SK-N-SH (cell line): ENCODE data around the gene ABCB9. TPM values are rescaled to one million over a fixed set of nuclear protein-coding genes. Genes with fewer than 3 reads are reported as not detected.

Experiments used
- CTCF ChIA-PET: fragments of 300-600, 350-600 bp; formaldehyde crosslinking; extraction: SDS; loops from one replicate; lab custom pipeline; 2021; lab: Yijun Ruan, JAX
- POLR2A ChIA-PET: fragments of 350-600 bp; sonication (Branson Sonifier 250); formaldehyde crosslinking; extraction: SDS; loops from one replicate; lab custom pipeline; 2020; ENCODE audit warnings: antibody characterized with exemption, inconsistent platforms; lab: Yijun Ruan, JAX
- DNase-seq: peaks from one replicate; pipeline ENCODE4 v3.0.0; 2012
- H2AFZ ChIP-seq: fragments of 200-600 bp; sonication (generic); 2 replicates; pipeline ENCODE4 v1.8.1; 2016; ENCODE audit warnings: antibody characterized with exemption, mild to moderate bottlenecking, low read depth
- H3F3A ChIP-seq: fragments of 200-600 bp; sonication (generic); replicated peaks from 2 replicates; pipeline ENCODE3; 2016; ENCODE audit warnings: antibody characterized with exemption, mild to moderate bottlenecking; ENCODE audit not compliant: insufficient read depth
- H3K27ac ChIP-seq, 2 experiments: fragments of 200-500 bp in 1 of 2; fragments of 200-600 bp in 1 of 2; sonication (Bioruptor generic) in 1 of 2; sonication (generic), shearing (Covaris generic) in 1 of 2; 2 replicates each; pipeline versions ENCODE4 v1.5.1 to v1.6.1; 2014 to 2016; ENCODE audit warnings: low read depth in 2 of 2, inconsistent platforms in 1 of 2, low read length in 1 of 2, mild to moderate bottlenecking in 1 of 2, mixed read lengths in 1 of 2
- H3K27me3 ChIP-seq: fragments of 200-600 bp; sonication (generic), shearing (Covaris generic); 2 replicates; pipeline ENCODE4 v1.6.1; 2016; ENCODE audit warnings: mixed run types; ENCODE audit not compliant: insufficient read depth
- H3K36me3 ChIP-seq, 2 experiments: fragments of 200-500 bp in 1 of 2; fragments of 200-600 bp in 1 of 2; sonication (Bioruptor generic) in 1 of 2; sonication (generic) in 1 of 2; replicated peaks in 1 of 2; 2 replicates each; pipeline versions ENCODE3 to v1.5.1; 2014 to 2016; ENCODE audit warnings: low read length in 1 of 2, mild to moderate bottlenecking in 1 of 2; ENCODE audit not compliant: insufficient read depth in 2 of 2, control insufficient read depth in 1 of 2
- H3K4me1 ChIP-seq, 2 experiments: fragments of 200-500 bp in 1 of 2; fragments of 200-600 bp in 1 of 2; sonication (Bioruptor generic) in 1 of 2; sonication (generic), shearing (Covaris generic) in 1 of 2; 2 replicates each; pipeline versions ENCODE4 v1.5.1 to v1.6.1; 2014 to 2016; ENCODE audit warnings: low read depth in 1 of 2, low read length in 1 of 2, mixed run types in 1 of 2; ENCODE audit not compliant: insufficient read depth in 2 of 2, control insufficient read depth in 1 of 2
- H3K4me2 ChIP-seq: fragments of 200-600 bp; sonication (generic), shearing (Covaris generic); 2 replicates; pipeline ENCODE4 v1.6.1; 2017; ENCODE audit warnings: mixed run types
- H3K4me3 ChIP-seq, 2 experiments: fragments of 200-500 bp in 1 of 2; fragments of 200-600 bp in 1 of 2; sonication (Bioruptor generic) in 1 of 2; sonication (generic), shearing (Covaris generic) in 1 of 2; 2 replicates each; pipeline versions ENCODE4 v1.5.1 to v1.8.1; 2014 to 2016; ENCODE audit warnings: low read depth in 2 of 2, inconsistent platforms in 1 of 2, low read length in 1 of 2, mild to moderate bottlenecking in 1 of 2, mixed read lengths in 1 of 2, moderate library complexity in 1 of 2
- H3K79me2 ChIP-seq: fragments of 200-600 bp; sonication (generic); 2 replicates; pipeline ENCODE4 v1.8.1; 2017; ENCODE audit warnings: mild to moderate bottlenecking; ENCODE audit not compliant: insufficient read depth
- H3K9ac ChIP-seq: fragments of 200-600 bp; sonication (generic); 2 replicates; pipeline ENCODE4 v1.6.1; 2017; ENCODE audit warnings: mixed run types
- H3K9me2 ChIP-seq: fragments of 200-600 bp; sonication (generic); 2 replicates; pipeline ENCODE4 v1.6.1; 2017; ENCODE audit warnings: mixed run types
- H3K9me3 ChIP-seq: fragments of 200-600 bp; sonication (generic); 2 replicates; pipeline ENCODE4 v1.6.1; 2017; ENCODE audit warnings: mixed run types, mild to moderate bottlenecking, moderate library complexity
- H4K20me1 ChIP-seq: fragments of 200-600 bp; sonication (generic); 2 replicates; pipeline ENCODE4 v1.6.1; 2017; ENCODE audit warnings: mild to moderate bottlenecking, mixed run types; ENCODE audit not compliant: insufficient read depth
- CHD2 ChIP-seq: fragments of 150-350 bp; IDR thresholded peaks from 2 replicates; pipeline ENCODE4 v1.6.1; 2018; ENCODE audit warnings: low read length; ENCODE audit not compliant: partially characterized antibody
- CTCF ChIP-seq: fragments of 200-600 bp; sonication (generic); IDR thresholded peaks from 2 replicates; pipeline ENCODE4 v1.6.1; 2017; ENCODE audit warnings: antibody characterized with exemption, mild to moderate bottlenecking, moderate library complexity
- ELF1 ChIP-seq: IDR thresholded peaks from 2 replicates; pipeline ENCODE4 v1.4.0; 2012
- EP300 ChIP-seq, 2 experiments: IDR thresholded peaks; 2 replicates each; pipeline versions ENCODE4 v1.4.0 to v1.6.1; 2012; ENCODE audit warnings: borderline replicate concordance in 1 of 2, low read depth in 1 of 2, low read length in 1 of 2
- JUND ChIP-seq: IDR thresholded peaks from 2 replicates; pipeline ENCODE4 v1.4.0; 2012
- MAX ChIP-seq: IDR thresholded peaks from 2 replicates; pipeline ENCODE4 v1.4.0; 2012; ENCODE audit warnings: low read depth
- MXI1 ChIP-seq: IDR thresholded peaks from 2 replicates; pipeline ENCODE4 v1.6.1; 2012; ENCODE audit warnings: mild to moderate bottlenecking, low read depth, low read length, improper control_type of control experiment
- NFIC ChIP-seq: IDR thresholded peaks from 2 replicates; pipeline ENCODE4 v1.4.0; 2012; ENCODE audit warnings: borderline replicate concordance
- POLR2AphosphoS5 ChIP-seq: IDR thresholded peaks from 2 replicates; pipeline ENCODE4 v1.6.1; 2012; ENCODE audit warnings: low read depth, low read length
- REST ChIP-seq: IDR thresholded peaks from 2 replicates; pipeline ENCODE4 v1.6.1; 2012; ENCODE audit warnings: mild to moderate bottlenecking, low read depth, low read length, moderate library complexity
- TCF12 ChIP-seq: IDR thresholded peaks from 2 replicates; pipeline ENCODE4 v1.4.0; 2012
- USF1 ChIP-seq: IDR thresholded peaks from 2 replicates; pipeline ENCODE4 v1.4.0; 2012; ENCODE audit warnings: low read depth, borderline replicate concordance
- USF2 ChIP-seq: fragments of 150-350 bp; IDR thresholded peaks from 2 replicates; pipeline ENCODE4 v1.6.1; 2017; ENCODE audit warnings: antibody characterized with exemption, low read length, low read depth, borderline replicate concordance
- ZBTB33 ChIP-seq: IDR thresholded peaks from 2 replicates; pipeline ENCODE4 v1.4.0; 2012; ENCODE audit warnings: low read depth, borderline replicate concordance
- WGBS: methylation state at CpG from one replicate; pipeline ENCODE4 v1.1.6; 2017; ENCODE audit warnings: low lambda C conversion rate; 5-methylcytosine and 5-hydroxymethylcytosine counted together
- polyA plus RNA-seq, 3 experiments: library from polyadenylated mRNA; depleted of rRNA; stranded (reverse); fragments of >200 nt; gene quantifications; 2 replicates each; pipeline ENCODE4 v1.2.3, GENCODE V29; 2012

The ABCB9 gene
- polyA plus RNA-seq, 1 of the 3 experiments (the other 2 are of a cell fraction), result 6.2 TPM

GRCh38 chr12:123013185-123014095 is 47.2 kb upstream of the ABCB9 start:
- H3K27ac ChIP-seq, result no peak overlapping the region
- H3K4me3 ChIP-seq, result no peak overlapping the region
- 94% methylated on average over 13 of the region's 19 CpGs for WGBS
- H3F3A ChIP-seq, result peaks cover 10% of the 10 kb centered on the region
- CTCF ChIA-PET, result no interaction called here
- no peak overlapping the region for H3K9ac ChIP-seq
- no peaks in the 10 kb centered on the region for H3K9me2 ChIP-seq
- no peaks in the 10 kb centered on the region for H3K9me3 ChIP-seq
- H3K79me2 ChIP-seq, result no peaks in the 10 kb centered on the region
- H3K27me3 ChIP-seq, result no peaks in the 10 kb centered on the region
- H3K36me3 ChIP-seq, result peaks cover 0 to 3% of the 10 kb centered on the region in 2 experiments
- TF ChIP-seq JUND, result no peak
- no peak for TF ChIP-seq ELF1
- TF ChIP-seq MXI1, result no peak
- TF ChIP-seq NFIC, result no peak
- TF ChIP-seq CHD2, result no peak
- no peak for TF ChIP-seq POLR2AphosphoS5
- no peak for TF ChIP-seq USF1
- TF ChIP-seq ZBTB33, result no peak
- TF ChIP-seq, all 33 proteins: peak for 0
- Histone ChIP-seq H2AFZ (no peak overlapping the region), H3K4me1 (peaks cover 0 to 9% of the 10 kb centered on the region in 2 experiments; a peak in 1 of 4 replicates), H4K20me1 (no peaks in the 10 kb centered on the region), H3K4me2 (no peak overlapping the region)
- no peak for DNase-seq
- POLR2A ChIA-PET, result no interaction called here

- H3K9me3 ChIP-seq, result no peaks in the 10 kb centered on the region
- no peaks in the 10 kb centered on the region for H3K79me2 ChIP-seq
- H3K4me1 ChIP-seq, result peaks cover 0 to 9% of the 10 kb centered on the region in 2 experiments; a peak in 1 of 4 replicates
- H3K27me3 ChIP-seq, result no peaks in the 10 kb centered on the region
- no peak overlapping the region for H3K4me2 ChIP-seq
- H3K9ac ChIP-seq, result no peak overlapping the region
- H2AFZ ChIP-seq, result no peak overlapping the region
- CTCF ChIA-PET, result no interaction called here
- H3K4me3 ChIP-seq, result no peak overlapping the region
- POLR2A ChIA-PET, result no interaction called here
- peaks cover 5% of the 10 kb centered on the region for H3F3A ChIP-seq
- no peak for DNase-seq
- no peak overlapping the region for H3K27ac ChIP-seq
- H4K20me1 ChIP-seq, result no peaks in the 10 kb centered on the region
- WGBS, result over 99% methylated on average over 6 of the region's 6 CpGs
- H3K9me2 ChIP-seq, result no peaks in the 10 kb centered on the region
- peaks cover 0 to 3% of the 10 kb centered on the region in 2 experiments for H3K36me3 ChIP-seq
- TF ChIP-seq USF2 (no peak), ELF1 (no peak), TCF12 (no peak), MAX (no peak), CTCF (no peak), EP300 (IDR thresholded peaks at IDR 0.05; ENCODE audit: borderline replicate concordance in 1 of 2, low read depth in 1 of 2, low read length in 1 of 2) (no peak), REST (no peak), USF1 (no peak), POLR2AphosphoS5 (no peak), MXI1 (no peak)
These were observed 45.4 kb upstream of the ABCB9 start for GRCh38 chr12:123011701-123012100.
